ENCODE results near the gene RRAGD. TPM values are rescaled to one million over a fixed set of nuclear protein-coding genes. Genes with fewer than 3 reads are reported as not detected.

The RRAGD gene
- total and polyA plus RNA-seq, 7 donors = 2.8 to 19.8 (median 12.0) TPM

DNA sequence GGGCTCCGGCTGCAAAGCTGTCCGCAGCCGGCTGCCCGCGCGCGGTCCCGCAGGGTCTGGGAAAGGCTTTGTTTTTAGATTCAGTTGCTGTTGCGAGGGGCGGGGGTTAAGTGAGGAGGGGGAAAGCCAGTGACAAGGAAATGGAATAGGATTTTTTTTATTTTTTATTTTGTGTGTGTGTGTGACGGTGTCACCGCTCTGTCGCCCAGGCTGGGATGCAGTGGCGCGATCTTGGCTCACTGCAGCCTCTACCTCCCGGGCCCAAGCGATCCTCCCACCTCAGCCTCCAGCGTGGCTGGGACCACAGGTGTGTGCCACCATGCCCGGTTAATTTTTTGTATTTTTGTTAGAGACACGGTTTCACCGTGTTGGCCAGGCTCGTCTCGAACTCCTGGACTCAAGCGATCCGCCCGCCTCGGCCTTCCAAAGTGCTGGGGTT, 58.9 kb downstream of the RRAGD start:
- intact Hi-C loops (cut with DNase I) = loop anchor here (1.0 to 10.0 kb wide), 6 partner anchors 231 to 482 kb away; partner anchors contain the start of gene PNRC1
- Histone ChIP-seq H3K27me3 (no peaks in the 10 kb centered on the region), H3K4me1 (peaks cover 0 to 35% (median 30%) of the 10 kb centered on the region in 4 donors), H3K4me3 (peak overlapping the region; percentile 65 to 92 (median 72)), H3K27ac (peak overlapping the region; percentile 94 to 99 (median 94)), H3K9me3 (no peaks in the 10 kb centered on the region), H3K36me3 (no peaks in the 10 kb centered on the region)
- no peak for TF ChIP-seq EP300 (IDR thresholded peaks at IDR 0.05)
- TF ChIP-seq POLR2AphosphoS5 (IDR thresholded peaks at IDR 0.05) = no peak
- TF ChIP-seq POLR2A (IDR thresholded peaks at IDR 0.05) = peak in 1 of 2 donors; percentile 6
- TF ChIP-seq, protein P1, sequence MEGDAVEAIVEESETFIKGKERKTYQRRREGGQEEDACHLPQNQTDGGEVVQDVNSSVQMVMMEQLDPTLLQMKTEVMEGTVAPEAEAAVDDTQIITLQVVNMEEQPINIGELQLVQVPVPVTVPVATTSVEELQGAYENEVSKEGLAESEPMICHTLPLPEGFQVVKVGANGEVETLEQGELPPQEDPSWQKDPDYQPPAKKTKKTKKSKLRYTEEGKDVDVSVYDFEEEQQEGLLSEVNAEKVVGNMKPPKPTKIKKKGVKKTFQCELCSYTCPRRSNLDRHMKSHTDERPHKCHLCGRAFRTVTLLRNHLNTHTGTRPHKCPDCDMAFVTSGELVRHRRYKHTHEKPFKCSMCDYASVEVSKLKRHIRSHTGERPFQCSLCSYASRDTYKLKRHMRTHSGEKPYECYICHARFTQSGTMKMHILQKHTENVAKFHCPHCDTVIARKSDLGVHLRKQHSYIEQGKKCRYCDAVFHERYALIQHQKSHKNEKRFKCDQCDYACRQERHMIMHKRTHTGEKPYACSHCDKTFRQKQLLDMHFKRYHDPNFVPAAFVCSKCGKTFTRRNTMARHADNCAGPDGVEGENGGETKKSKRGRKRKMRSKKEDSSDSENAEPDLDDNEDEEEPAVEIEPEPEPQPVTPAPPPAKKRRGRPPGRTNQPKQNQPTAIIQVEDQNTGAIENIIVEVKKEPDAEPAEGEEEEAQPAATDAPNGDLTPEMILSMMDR (IDR thresholded peaks at IDR 0.05) = no peak
- DNase-seq = no peak
- WGBS, 2 donors = 41 to 48% methylated on average over 27 of the region's 27 CpGs

DNA sequence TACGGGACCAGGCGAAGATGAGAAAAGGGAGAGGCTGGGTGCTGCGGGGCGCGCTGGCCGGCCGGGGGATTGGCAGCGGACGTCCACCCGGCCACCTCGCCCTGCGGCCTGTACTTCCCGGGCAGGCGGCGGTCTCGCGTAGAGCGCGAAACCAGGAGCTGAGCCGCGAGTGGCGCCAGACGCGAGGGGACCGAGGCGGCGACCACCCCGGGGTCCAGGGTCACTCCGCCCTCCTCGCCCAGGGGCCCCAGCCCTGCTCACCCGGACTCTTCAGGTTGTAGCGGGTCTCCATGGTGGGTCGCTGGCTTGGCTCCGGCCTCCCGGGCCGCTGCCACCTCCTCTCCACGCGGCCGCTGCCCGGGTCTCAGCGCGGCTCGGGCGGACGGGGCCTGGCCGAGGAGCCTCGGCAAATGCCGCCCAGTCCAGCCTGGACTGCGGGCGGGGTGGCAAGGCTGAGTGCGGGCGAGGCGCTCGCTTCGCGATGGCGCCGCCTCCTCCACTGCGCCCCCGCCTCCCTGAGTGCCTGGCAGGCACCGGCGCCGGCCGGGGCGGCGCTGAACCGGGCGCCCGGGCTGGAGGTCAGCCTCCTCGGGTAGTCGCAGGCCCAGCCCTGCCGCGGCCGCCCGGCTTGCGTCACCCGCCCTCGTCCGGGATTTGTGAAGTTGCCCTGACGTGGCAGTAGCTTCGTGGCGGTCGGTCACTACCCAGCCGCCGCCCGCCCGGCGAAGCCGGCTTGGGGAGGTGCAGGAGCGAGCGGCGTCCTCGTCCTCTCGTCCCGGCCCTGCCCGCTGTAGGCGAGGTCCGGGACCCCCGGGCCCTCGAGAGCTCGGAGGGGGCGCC, 59.6 kb downstream of the RRAGD start, which contains the start of gene UBE2J1:
Gene UBE2J1, minus strand, starts transcription at position 445 of the 840 bp plus-strand sequence. Its CDS starts 153 bp downstream, at position 292.
- Histone ChIP-seq H3K27me3 (no peaks in the 10 kb centered on the region), H3K4me3 (peak within 1 kb of the TSS; percentile 65 to 92 (median 72)), H3K36me3 (no peaks in the 10 kb centered on the region), H3K9me3 (no peaks in the 10 kb centered on the region), H3K27ac (peak within 1 kb of the TSS; percentile 94 to 99 (median 94)), H3K4me1 (peaks cover 0 to 40% (median 36%) of the 10 kb centered on the region in 4 donors)
- intact Hi-C loops (cut with DNase I) = loop anchor here (1.0 to 10.0 kb wide), 6 partner anchors 230 to 482 kb away; partner anchors contain the start of gene PNRC1
- DNase-seq = peak; percentile 97
- no peak for TF ChIP-seq EP300 (IDR thresholded peaks at IDR 0.05)
- TF ChIP-seq, protein P1 (IDR thresholded peaks at IDR 0.05) = no peak
- peak; percentile 69 to 95 (median 90) for TF ChIP-seq POLR2AphosphoS5 (IDR thresholded peaks at IDR 0.05)
- peak; percentile 65 to 78 for TF ChIP-seq POLR2A (IDR thresholded peaks at IDR 0.05)
- 0% methylated on average over 102 of the region's 102 CpGs for WGBS, 2 donors

DNA sequence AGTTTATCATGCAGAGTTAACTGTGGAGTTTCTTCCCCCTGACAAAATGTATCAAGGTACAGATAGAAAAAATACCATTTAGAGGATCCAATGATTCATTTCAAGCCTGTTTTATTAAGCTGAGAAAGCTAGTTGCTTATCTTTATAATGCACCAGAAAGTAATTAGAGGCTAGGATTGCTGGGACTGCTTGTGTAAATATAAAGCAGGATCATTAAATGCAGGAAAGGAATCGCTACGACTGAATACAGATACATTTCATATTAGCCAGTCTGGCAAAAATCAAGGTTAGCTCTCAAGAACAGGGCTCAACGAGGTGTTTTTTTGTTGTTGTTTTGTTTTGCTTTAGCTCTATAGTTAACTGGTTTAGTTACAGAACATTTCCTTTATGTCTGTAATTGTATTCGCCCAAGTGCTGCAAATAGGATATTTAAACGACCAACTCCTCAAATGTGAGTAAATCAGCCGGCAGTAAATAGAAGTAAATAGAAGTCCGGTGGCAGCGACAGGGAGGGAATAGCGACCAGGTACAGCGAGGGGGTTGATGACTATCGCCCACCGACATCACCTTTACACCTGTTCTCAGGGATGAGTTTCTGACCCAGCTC, 60.3 kb downstream of the RRAGD start:
- TF ChIP-seq, protein P1 (IDR thresholded peaks at IDR 0.05) = no peak
- TF ChIP-seq POLR2AphosphoS5 (IDR thresholded peaks at IDR 0.05) (no peak), EP300 (IDR thresholded peaks at IDR 0.05) (no peak), POLR2A (IDR thresholded peaks at IDR 0.05) (no peak)
- Histone ChIP-seq H3K4me3 (peak overlapping the region; percentile 65 to 92 (median 72)), H3K27me3 (no peaks in the 10 kb centered on the region), H3K4me1 (peaks cover 0 to 44% (median 36%) of the 10 kb centered on the region in 4 donors), H3K27ac (peak overlapping the region; percentile 94 to 99 (median 94)), H3K36me3 (no peaks in the 10 kb centered on the region), H3K9me3 (no peaks in the 10 kb centered on the region)
- intact Hi-C loops (cut with DNase I) = loop anchor here (5.0 to 10.0 kb wide), 5 partner anchors 229 to 483 kb away; partner anchors contain the start of gene PNRC1
- WGBS, 2 donors = 0 to 1% methylated on average over 12 of the region's 12 CpGs
- DNase-seq = no peak

DNA sequence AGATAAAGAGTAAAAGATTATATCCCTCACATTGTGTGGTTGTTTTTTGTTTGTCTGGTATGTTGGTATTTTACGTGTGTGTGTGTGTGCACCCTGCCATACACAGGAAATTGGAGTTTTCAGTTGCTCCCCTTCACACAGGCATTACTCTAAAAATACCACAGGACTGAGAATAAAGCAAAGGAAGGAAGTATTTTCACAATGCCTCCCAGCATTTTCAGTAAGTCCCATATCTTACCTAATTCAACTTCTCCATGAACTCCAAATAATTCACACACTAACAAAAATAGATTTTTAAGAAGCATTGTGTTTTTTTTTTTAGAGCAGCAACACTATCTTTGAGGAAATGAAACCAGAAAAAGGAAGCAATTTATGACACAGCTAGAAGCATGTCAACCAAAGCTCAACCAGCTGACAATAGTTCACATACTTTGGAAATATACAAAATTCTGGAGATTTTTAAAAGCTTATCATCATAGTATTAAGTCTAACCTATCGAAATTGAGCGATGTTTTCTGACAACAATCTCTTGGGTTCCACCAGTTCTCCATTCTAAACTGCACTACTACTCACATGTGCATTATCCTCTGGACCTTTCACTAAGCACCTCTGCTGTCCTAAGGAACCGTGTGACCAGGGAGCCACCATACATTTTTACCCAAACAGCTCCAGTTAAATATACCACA, 61.6 kb downstream of the RRAGD start:
- 19 to 35% methylated on average over 4 of the region's 4 CpGs for WGBS, 2 donors
- H3K36me3 ChIP-seq = no peaks in the 10 kb centered on the region
- H3K9me3 ChIP-seq = no peaks in the 10 kb centered on the region
- no peaks in the 10 kb centered on the region for H3K27me3 ChIP-seq
- intact Hi-C loops (cut with DNase I) = loop anchor here (5.0 to 10.0 kb wide), 5 partner anchors 228 to 484 kb away; partner anchors contain the start of gene PNRC1
- H3K4me1 ChIP-seq = peaks cover 0 to 44% (median 36%) of the 10 kb centered on the region in 4 donors
- H3K4me3 ChIP-seq = peak overlapping the region in 2 of 4 donors; percentile 65 to 71
- peak overlapping the region in 3 of 4 donors; percentile 6 to 99 (median 94) for H3K27ac ChIP-seq
- no peak for DNase-seq
- peak in 1 of 4 donors; percentile 51 for TF ChIP-seq POLR2AphosphoS5 (IDR thresholded peaks at IDR 0.05)
- TF ChIP-seq, protein P1 (IDR thresholded peaks at IDR 0.05) = no peak
- TF ChIP-seq POLR2A (IDR thresholded peaks at IDR 0.05) = no peak
- no peak for TF ChIP-seq EP300 (IDR thresholded peaks at IDR 0.05)

Data from sigmoid colon (tissue), 7 donors.